Pancreas (tissue), 10 donors: Measurements from ENCODE around the gene B4GALT1. TPM values are rescaled to one million over a fixed set of nuclear protein-coding genes. Genes with fewer than 3 reads are reported as not detected.
A peak's percentile ranks its signal among the peaks of the same experiment; 100 is the strongest.

Experiments
- ATAC-seq, 4 donors: fragments of 200-7000 bp; cut with Tn5 transposase; one replicate each; pipeline versions ENCODE4 v1.8.0 to v1.9.1; 2020; ENCODE audit warnings: mild to moderate bottlenecking in 4 of 4, moderate library complexity in 4 of 4
- DNase-seq, 6 donors: peaks; one replicate each; pipeline ENCODE4 v3.0.0-alpha.2; 2020
- FAIRE-seq: peaks from 2 replicates; lab custom pipeline; 2012; peaks lifted over from hg19 to GRCh38; lab: Jason Lieb, UNC
- H3K27ac ChIP-seq, 4 donors: fragments of 200-600 bp; sonication (generic); 1 replicate in 3 of 4; 2 replicates in 1 of 4; pipeline versions ENCODE4 v1.5.0 to v1.8.0; 2020
- H3K27me3 ChIP-seq, 4 donors: fragments of 200-600 bp; one replicate each; pipeline ENCODE4 v1.8.0; 2021
- H3K36me3 ChIP-seq, 3 donors: fragments of 200-600 bp; sonication (generic) in 1 of 3; one replicate each; pipeline versions ENCODE4 v1.5.0 to v1.8.0; 2020 to 2021
- H3K4me1 ChIP-seq, 3 donors: fragments of 200-600 bp; one replicate each; pipeline ENCODE4 v1.8.0; 2021
- H3K4me3 ChIP-seq, 4 donors: fragments of 200-600 bp; sonication (generic) in 2 of 4; one replicate each; pipeline versions ENCODE4 v1.5.0 to v1.8.0; 2020 to 2021
- H3K9me3 ChIP-seq, 4 donors: fragments of 200-600 bp; one replicate each; pipeline ENCODE4 v1.8.0; 2021
- WGBS, 2 donors: extraction: QIAGEN DNeasy Blood & Tissue Kit; methylation state at CpG; one replicate each; pipeline ENCODE4 v1.1.7; 2013; 5-methylcytosine and 5-hydroxymethylcytosine counted together
- intact Hi-C, 3 donors: fragments of 100-400 bp; cut with DNase I; formaldehyde crosslinking; loops; one replicate each; pipeline versions ENCODE4 v1.11.1 to v1.14.2; 2022
- polyA plus RNA-seq, 2 donors: library from polyadenylated mRNA; stranded (reverse); fragments of 200-250 nt; gene quantifications; one replicate each; pipeline ENCODE4 v1.2.3, GENCODE V29; 2013
- total RNA-seq, 6 donors: library from RNA; stranded (reverse); fragmentation: NEBNext Ultra II Directional in 4 of 6; extraction: Animal tissue kit (Norgen Biotek cat#: 25700) in 4 of 6; gene quantifications; one replicate each; pipeline versions ENCODE4 v1.2.1 to v1.2.4, GENCODE V29; 2021 to 2023
- TF ChIP-seq, protein P1 (sequence below), 4 donors: fragments of 200-600 bp; sonication (generic) in 3 of 4; IDR thresholded peaks; one replicate each; pipeline versions ENCODE4 v1.5.0 to v1.8.0; 2021; ENCODE audit warnings: antibody characterized with exemption in 4 of 4
- donor health status: healthy with polysubstance abuse.
- donor health status: DM: no; HTN: no; CAD: no; lungs with moderate emphysema.
- donor health status: DM: no; HTN: no; CAD: no.
- donor health status: control.
- donor health status: control.
- donor health status: Bipolar disorder and iron deficiency.
- donor health status: DM: yes; HTN: yes; CAD: no.
- donor health status: DM: no; HTN: no; CAD: no.
- donor health status: DM: no; HTN: no; CAD: no.
- donor health status: DM: yes; HTN: yes; CAD: no.

B4GALT1 gene
- total and polyA plus RNA-seq, 8 donors: 9.7 to 54.2 (median 24.4) TPM

DNA sequence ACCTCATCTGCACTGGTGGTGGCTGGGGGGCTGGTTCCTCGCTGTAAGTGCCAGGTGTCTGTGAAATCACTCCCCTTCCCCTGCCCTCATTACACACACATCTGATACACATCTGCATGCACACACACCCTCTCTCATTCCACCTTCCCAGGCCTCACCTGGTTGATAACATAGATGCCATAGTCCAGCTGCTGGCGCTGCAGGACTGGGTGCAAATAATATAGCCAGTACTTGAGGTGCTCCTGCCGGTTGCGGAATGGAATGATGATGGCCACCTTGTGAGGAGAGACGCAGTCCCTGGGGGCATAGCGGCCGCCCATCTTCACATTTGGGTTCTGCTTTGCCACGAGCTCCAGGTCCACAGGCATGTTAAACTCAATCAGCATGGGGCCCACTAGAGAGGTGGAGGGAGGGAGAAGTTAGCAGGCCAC, 32.1 kb downstream of the B4GALT1 start:
- intact Hi-C loops: no loop called here
- FAIRE-seq (no peak), ATAC-seq (no peak), DNase-seq (no peak)
- Histone ChIP-seq H3K4me1 (peaks cover 14 to 24% (median 15%) of the 10 kb centered on the region in 3 donors), H3K9me3 (no peaks in the 10 kb centered on the region), H3K36me3 (peaks cover 0 to 15% (median 0%) of the 10 kb centered on the region in 3 donors), H3K27me3 (no peaks in the 10 kb centered on the region), H3K27ac (peak overlapping the region in 1 of 4 donors; percentile 47), H3K4me3 (no peak overlapping the region)
- 93% methylated on average over 8 of the region's 8 CpGs for WGBS, 2 donors
- TF ChIP-seq, protein P1, sequence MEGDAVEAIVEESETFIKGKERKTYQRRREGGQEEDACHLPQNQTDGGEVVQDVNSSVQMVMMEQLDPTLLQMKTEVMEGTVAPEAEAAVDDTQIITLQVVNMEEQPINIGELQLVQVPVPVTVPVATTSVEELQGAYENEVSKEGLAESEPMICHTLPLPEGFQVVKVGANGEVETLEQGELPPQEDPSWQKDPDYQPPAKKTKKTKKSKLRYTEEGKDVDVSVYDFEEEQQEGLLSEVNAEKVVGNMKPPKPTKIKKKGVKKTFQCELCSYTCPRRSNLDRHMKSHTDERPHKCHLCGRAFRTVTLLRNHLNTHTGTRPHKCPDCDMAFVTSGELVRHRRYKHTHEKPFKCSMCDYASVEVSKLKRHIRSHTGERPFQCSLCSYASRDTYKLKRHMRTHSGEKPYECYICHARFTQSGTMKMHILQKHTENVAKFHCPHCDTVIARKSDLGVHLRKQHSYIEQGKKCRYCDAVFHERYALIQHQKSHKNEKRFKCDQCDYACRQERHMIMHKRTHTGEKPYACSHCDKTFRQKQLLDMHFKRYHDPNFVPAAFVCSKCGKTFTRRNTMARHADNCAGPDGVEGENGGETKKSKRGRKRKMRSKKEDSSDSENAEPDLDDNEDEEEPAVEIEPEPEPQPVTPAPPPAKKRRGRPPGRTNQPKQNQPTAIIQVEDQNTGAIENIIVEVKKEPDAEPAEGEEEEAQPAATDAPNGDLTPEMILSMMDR (IDR thresholded peaks at IDR 0.05): no peak

DNA sequence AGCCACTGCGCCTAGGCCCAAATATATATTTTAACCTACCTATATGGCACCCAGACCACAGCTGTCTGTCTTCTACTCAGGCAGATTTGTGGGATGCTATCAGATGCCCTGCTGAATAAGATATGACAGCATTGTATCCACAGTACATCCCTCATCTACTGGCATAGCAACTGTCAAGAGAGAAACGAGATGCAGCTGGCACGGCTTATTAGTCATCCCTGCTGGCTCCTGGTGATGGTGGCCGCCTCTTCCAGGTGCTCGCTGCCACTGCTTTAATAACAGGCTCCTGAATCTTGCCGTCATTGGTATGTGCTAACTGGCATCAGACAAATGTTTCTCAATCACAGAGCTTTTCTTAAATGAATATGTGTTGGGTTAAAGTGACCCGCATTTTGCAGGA, 34.0 kb downstream of the B4GALT1 start:
- 91 to 92% methylated on average over 7 of the region's 7 CpGs for WGBS, 2 donors
- no peak for FAIRE-seq
- H3K4me1 ChIP-seq: peaks cover 6 to 23% (median 7%) of the 10 kb centered on the region in 3 donors

DNA sequence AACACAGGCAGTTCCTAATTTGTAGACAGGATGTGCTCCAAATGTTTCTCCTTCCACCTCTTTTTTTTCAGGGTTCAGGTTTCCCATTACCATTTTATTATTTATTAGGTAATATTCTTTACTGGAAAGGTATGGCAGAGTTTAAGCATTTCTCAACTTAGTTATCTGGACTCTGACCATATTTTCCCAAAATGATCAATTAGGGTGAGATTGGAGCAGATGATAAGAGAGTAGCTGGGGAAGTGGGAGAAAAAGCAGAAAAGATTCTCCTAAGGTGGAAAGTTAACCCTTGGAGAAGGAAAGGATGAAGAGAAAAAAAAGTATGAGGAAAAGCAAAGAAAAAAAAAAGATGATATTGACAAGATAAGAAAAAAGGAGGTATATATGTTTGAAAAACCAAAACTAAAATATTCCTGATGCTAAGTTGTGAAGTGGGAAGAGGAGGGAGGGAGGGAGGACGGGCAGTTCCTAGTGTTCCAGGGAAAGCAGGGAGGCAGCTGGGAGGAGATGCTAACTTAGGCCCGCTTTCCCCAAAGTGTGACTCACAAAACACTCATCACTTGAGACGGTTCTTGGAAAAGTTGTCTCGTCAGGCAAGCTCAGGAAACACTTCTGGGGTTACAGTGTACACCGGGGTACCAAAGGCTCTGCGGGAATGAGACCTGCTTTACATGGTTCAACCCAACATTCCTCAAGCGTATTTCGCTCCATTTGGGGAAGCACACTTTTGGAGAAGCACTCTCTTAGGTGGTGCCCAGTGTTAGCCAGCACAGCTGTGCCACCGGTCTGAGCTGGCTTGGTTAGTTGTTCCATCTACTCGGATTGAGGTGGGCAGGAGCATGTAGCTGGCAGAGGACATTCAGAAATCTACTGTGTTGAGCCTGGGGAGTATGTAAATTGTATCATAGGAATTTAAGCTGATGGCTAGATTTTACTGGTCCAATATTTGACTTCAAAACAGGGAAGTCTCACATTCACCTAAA, 35.1 kb downstream of the B4GALT1 start:
- FAIRE-seq: no peak
- peak in 2 of 4 donors; percentile 8 to 12 for ATAC-seq

More for the DNA sequence above, 34.0 kb downstream of the B4GALT1 start:
- Histone ChIP-seq H3K4me3 (no peak overlapping the region), H3K36me3 (peaks cover 0 to 15% (median 0%) of the 10 kb centered on the region in 3 donors), H3K9me3 (no peaks in the 10 kb centered on the region), H3K27ac (no peak overlapping the region), H3K27me3 (no peaks in the 10 kb centered on the region)
- intact Hi-C loops: no loop called here
- TF ChIP-seq, protein P1 (IDR thresholded peaks at IDR 0.05): no peak
- DNase-seq (no peak), ATAC-seq (no peak)

DNA sequence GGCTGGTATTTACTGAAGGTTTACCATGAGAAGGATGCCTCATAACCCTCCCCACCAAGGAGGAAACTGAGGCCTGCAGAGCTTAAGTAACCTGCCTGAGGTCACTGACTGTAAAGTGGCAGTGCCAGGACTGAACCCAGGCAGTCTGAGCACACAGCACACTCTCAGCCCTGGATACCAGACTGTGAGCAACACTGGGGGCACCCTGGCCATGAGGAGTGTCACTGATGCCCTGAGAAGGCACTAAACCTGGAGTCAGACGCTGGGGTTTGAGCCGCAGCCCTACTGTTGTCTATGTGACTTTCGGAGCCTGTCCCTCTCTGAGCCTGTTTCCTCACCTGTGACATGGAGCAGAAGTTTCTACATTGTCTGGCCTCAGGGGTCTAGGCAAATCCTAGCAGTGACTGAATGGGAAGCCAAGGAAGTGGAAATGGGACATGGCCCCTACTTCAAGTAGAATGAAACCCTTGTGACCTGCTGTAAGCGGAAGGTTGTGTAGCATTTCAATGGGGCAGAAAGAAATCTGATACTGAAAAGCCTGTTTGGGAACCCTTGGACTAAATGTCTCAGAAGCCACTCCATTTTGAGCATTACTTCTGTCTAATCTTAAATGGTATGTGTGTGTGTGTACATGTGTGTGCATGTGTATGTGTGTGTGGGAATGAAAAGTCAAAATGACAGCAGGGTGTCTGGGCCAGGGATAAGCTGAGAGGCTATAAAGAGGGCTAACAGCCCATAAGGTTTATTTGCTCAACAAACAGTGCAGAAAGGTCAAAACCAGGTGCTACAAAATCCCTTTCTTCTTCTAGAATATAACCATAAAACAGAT, 36.0 kb downstream of the B4GALT1 start:
- no peak for ATAC-seq
- Histone ChIP-seq H3K4me1 (peaks cover 6 to 23% (median 7%) of the 10 kb centered on the region in 3 donors), H3K9me3 (no peaks in the 10 kb centered on the region), H3K4me3 (no peak overlapping the region), H3K27ac (peak overlapping the region in 1 of 4 donors; percentile 45), H3K36me3 (peaks cover 0 to 15% (median 0%) of the 10 kb centered on the region in 3 donors), H3K27me3 (no peaks in the 10 kb centered on the region)
- intact Hi-C loops: no loop called here
- TF ChIP-seq, protein P1 (IDR thresholded peaks at IDR 0.05): no peak
- WGBS, 2 donors: 94 to 97% methylated on average over 4 of the region's 4 CpGs
- DNase-seq: no peak
- FAIRE-seq: no peak

More for the DNA sequence above, 35.1 kb downstream of the B4GALT1 start:
- peak overlapping the region in 1 of 4 donors; percentile 23 for H3K27ac ChIP-seq
- TF ChIP-seq, protein P1 (IDR thresholded peaks at IDR 0.05): no peak
- no peaks in the 10 kb centered on the region for H3K9me3 ChIP-seq
- WGBS, 2 donors: 84 to 86% methylated on average over 10 of the region's 10 CpGs
- peaks cover 0 to 15% (median 0%) of the 10 kb centered on the region in 3 donors for H3K36me3 ChIP-seq
- H3K4me3 ChIP-seq: no peak overlapping the region
- DNase-seq: no peak
- H3K4me1 ChIP-seq: peaks cover 6 to 23% (median 7%) of the 10 kb centered on the region in 3 donors
- intact Hi-C loops: no loop called here
- no peaks in the 10 kb centered on the region for H3K27me3 ChIP-seq
